Testis (tissue), 2 donors: Measurements from ENCODE around the gene SFXN4.

ENCODE experiments used
- CTCF ChIP-seq, 3 experiments: fragments of 450-650 bp in 2 of 3; fragments of 200-600 bp in 1 of 3; sonication (generic) in 1 of 3; IDR thresholded peaks; one replicate each; pipeline ENCODE4 v1.5.1; 2016 to 2019; ENCODE audit warnings: antibody characterized with exemption in 3 of 3, mild to moderate bottlenecking in 2 of 3, moderate library complexity in 1 of 3
- POLR2A ChIP-seq: fragments of 450-650 bp; IDR thresholded peaks from one replicate; pipeline ENCODE4 v1.6.1; 2017; ENCODE audit warnings: antibody characterized with exemption, mild to moderate bottlenecking, moderate library complexity

- TF ChIP-seq CTCF (IDR thresholded peaks at IDR 0.05) (no peak), POLR2A (peak; percentile 28)
Measured at GRCh38 chr10:119103903-119104653, 61.4 kb downstream of the SFXN4 start, which contains the start of gene DENND10.
